Measurements from ENCODE around the gene ICA1L.
"Not testable (repeated sequence)": the region's sequence is repeated elsewhere in the genome, so short reads cannot be mapped to it uniquely, and the experiment has no call there.

ICA1L gene

DNA sequence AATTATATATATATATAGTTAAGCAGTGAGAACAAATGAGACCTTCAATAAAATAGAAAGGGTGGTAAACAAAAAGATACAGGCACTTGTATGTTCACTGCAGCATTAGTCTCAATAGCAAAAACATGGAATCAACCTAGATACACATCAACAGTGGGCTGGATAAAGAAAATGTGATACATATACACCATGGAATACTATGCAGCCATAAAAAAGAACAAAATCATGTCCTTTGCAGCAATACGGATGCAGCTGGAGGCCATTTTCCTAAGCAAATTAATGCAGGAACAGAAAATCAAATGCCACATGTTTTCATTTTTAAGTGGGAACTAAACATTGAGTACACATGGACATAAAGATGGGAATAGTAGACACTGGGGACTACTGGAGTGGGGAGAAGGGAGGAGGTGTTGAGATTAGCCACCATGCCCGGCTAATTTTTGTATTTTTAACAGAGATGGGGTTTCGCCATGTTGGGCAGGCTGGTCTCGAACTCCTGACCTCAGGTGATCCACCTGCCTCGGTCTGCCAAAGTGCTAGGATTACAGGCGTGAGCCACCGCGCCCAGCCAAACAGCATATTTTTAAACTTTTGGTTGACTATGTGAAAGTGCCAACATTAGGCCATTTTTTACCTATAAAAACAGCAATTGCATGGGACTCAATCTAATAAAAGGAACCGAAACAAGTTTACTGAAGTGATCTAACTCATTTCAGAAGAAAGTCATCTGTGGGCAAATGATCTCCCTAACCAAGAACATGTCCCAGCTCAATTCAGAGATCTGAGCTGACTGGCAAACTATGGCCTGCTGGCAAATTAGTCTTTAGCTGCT lies 23.7 kb downstream of the ICA1L start:
- DNase-seq: no peak

DNA sequence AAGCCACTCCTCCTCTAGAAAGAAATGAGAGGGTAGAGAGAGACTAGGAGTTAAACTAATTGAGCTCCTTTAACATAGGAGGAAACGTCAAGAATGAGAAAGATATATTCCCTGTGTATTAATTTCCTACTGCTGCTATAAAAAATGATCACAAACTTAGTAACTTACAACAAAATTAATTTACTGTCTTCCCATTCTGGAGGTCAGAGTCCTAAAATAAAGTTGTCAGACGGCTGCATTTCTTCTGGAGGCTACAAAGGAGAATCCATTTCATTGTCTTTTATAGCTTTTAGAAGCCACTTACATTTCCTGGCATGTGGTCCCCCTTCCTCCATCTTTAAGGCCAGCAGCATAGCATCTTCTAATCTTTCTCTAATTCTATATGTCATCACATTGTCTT lies 26.9 kb downstream of the ICA1L start:
- DNase-seq: no peak

DNA sequence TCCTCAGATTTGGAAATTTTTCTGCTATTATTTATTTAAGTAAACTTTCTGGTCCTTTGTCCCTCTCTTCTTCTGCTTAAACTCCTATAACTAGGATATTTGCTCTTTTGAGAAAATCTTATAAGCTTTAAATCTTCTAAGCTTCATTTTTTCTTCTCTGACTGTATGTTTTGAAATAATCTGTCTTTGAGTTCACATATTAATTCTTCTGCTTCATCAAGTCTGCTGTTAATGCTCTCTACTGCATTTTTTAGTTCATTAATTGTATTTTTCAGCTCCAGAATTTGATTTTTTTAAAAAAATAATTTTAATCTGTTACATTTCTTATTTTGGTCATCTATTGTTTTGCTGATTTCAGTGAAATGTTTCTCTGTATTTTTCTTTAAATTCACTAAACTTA lies 28.9 kb downstream of the ICA1L start:
- no peak for DNase-seq

DNA sequence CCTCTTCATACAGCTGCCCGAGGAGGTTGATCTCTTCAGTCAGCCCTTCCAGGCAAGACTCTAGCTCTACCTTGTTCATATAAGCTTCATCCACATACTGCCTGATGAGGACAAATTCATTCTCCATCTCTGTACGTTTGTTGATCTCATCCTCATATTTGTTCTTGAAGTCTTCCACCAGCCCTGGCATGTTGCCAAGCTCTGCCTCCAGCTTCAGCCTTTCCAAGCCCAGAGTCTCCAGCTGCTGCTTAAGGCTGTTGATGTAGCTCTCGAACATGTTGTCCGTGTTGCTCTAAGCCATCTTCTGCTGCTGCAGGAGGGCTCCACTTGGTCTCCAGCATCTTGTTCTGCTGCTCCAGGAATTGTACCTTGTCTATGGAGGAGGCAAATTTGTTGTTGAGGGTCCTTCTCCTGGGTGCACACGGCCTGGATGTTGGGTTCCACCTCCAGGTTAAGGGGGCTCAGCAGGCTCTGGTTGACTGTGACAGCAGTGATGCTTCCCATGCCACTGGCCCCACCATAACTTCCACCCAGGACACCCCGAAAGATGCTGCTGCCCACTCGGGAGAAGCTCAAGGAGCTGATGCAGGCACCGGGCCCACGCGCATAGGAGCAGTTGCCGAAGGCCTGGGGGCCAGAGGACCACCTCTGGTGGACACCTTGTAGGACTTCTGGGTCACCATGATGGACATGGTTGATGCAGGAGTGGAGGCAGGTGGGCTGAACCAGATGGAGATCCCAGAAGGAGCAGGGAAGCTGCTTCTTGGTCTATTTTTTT lies 30.3 kb downstream of the ICA1L start:
- DNase-seq: no peak

DNA sequence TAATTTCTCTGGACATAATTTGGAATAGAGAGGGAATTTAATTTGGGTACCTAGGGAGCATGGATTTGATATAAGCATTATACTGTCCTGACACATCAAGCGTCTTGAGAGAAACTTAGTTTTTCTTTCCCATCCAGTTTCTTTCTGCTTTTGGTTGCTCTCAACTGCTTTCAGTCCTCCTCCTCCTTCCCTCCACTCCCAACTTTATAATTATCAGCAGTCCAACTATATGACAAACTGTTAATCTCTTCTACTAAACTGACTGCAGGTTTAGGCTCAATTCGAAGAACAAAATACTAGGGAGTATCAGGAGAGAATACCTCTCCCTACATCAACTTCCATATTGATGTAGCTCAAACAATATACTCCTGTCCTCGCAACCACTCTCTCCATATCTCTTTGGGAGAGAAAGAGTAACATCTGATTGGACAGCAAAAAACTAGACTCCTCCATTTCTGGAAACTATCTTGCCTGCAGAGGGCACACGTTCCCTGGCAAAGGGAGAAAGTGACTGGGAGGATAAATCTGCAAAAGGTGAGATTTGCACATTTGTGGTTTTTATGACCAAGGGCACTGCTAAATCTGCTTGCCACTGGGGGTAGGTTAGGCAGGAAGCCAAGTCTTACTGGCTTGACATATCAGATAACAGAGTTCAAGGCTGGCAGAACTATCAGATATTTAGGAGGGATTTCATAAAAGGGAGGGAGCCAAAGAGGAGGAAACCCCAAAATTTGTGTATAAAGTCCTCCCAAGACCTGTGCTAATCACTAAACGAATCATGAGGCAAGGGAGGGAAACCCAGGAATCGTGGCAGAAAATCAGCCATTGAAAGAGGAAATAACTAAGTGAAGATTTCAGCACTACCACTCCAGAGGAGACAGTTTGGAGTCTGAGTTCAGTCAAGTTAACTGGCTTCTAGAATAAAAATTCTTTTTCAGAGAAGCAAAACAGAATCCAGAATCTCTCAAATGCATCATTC lies 40.0 kb downstream of the ICA1L start:
- DNase-seq: peak; percentile 56

DNA sequence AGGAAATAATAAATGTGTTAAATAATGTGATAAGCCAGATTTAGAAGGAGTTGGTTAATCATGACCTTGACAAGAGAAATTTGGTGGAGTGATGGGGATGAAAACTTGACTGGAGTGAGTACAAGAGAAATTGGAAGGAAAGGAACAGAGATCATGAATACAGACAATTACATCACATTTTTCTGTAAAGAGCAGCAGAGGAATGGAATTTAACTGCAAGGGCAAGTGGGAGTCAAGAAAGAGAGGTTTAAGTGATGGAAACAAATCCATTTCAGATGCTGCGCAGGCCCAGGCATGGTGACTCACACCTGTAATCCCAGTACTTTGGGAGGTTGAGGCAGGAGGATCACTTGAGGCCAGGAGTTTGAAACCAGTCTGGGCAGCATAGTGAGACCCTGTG lies 46.7 kb downstream of the ICA1L start:
- no peak for DNase-seq

DNA sequence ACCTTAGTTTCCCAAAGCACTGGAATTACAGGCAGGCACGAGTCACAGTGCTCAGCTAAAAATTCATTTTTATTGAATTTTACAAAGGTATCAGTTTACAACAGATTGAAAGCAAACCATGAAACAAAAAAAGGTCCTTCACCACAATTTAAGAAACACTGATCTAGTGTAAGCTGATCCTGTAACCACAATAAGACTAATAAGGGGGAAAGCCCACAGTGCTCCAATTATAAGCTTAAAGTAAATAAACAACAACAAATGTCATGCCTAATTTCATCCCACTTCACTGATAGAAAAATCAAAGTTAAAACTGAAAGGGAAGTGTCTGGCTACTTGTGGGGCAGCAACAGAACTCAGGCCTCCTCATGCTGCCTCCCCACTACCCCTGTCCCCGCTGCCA lies 49.2 kb downstream of the ICA1L start:
- no peak for DNase-seq

DNA sequence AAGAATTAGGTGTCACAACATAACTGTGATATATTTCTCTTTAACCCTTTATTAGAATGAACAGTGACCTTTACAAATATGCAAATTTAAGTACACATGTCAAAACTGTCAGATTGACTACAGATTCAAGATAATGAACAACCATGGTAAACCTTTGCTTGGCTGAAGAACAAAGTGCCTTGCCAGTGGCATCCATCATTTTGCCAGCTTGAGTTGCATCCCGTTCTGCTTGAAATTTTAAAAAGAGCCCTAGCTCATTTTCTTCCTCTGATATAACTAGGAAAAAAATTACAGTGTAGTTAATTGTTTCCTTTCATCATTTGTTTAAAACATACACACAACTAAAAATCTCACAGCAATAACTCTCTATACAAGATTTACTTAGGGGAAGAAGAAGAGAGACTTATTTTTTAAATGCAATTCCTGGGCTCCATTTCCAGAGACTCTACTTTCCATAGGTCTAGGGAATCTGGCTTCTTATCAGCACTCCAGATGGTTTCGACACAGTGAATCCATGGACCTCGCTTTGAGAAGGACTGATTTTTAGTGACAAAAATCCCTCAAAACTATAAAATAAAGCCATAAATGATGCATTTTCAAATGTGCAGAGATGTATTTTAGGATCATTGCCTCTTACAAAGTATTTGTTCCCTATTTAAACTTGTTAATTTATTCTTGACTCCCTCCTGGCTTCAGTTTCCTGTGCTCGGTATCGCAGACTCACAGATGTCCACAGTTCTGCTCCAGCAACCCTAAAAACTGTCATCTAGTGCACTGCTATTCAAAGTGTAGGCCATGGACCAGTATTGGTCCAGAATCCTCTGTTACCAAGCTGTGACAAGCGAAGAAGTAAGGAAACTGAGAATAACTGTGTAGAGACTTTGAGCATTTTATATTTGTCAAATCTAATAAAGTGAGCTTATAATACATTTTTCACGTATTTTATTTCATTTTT lies 50.1 kb downstream of the ICA1L start:
- no peak for DNase-seq

DNA sequence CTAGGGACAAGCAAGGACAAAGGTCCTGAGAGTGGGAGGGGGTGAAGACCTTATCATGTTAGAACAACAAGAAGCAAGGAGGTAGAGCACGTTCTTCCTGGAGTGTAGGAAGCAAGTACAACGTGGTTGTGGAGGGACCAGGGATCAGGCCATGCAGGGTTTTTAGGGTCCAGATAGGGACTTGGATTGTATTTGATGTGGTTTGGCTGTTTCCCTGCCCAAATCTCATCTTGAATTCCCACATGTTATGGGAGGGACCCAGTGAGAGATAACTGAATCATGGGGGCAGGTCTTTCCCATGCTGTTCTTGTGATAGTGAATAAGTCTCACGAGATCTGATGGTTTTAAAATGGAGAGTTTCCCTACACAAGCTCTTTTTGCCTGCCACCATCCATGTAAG lies 53.2 kb downstream of the ICA1L start:
- no peak for DNase-seq

DNA sequence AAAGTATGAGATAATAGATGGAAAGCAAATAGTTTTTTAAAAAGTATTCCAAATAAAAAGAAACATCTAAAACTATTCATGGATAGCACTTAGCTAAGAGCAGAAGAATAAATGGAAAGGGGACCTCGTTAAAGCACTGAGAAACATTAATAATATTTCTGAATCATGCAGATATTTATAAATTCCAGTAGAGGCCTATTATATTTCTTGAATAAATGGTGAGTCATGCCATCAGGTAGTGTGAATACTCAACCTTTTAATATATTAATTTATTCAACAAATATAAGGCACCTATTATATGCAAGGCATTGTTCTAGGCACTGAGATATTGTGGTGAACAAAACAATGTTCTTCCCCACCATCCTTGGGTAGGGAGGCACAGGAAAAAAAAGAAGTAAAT lies 53.8 kb downstream of the ICA1L start:
- DNase-seq: no peak

DNA sequence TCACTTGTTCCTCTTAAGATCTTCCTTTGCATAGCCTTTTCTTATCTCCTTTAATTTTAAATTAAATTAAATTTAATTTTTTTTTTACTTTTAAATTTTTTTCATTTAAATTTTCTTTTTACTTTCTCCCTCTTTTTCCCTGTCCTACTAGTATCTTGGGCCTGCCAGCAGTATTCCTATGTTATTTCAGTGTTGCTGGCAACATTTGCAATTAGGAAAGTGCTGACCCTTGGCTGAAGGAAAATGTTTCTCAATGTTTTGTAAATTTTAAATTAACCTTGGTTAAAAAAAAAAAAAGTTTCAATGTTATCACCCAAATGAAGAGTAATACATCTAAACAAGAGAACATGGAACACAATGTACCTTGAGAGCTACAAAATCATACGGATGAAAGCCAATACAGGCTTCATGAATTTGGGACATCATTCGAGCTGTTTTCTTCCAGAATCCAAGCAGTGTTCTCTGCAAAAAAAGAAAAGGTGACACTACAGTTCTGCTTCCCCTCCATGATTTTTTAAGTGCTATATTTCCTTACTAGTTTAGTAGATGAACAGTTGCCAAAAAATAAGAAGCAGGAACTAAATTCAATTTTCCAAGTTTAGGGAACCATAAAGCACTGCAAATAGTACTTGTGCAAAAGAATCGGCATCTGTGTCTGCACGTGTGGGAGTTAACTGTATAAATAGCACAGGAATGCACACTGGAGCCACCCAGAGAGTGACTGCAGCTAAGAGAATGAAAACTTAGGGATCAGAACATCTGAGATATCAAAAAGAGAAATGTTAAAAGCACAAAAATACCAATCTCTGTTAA lies 55.8 kb downstream of the ICA1L start:
- DNase-seq: no peak

DNA sequence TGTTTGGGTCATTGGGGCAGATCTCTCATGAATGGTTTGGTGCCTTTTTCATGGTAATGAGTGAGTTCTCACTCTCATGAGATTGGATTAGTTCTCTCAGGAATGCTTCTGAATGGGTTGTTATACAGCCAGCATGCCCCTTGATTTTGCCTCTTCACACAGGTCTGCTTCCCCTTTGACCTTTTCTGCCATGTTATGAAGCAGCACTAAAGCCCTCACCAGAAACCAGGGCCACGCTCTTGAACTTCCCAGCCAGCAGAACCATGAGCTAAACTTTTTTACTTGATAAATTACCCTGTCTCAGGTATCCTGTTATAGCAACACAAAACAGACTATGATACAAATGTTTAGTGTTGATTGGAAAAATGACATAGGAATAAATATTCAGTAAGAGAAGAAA lies 57.3 kb downstream of the ICA1L start:
- no peak for DNase-seq

DNA sequence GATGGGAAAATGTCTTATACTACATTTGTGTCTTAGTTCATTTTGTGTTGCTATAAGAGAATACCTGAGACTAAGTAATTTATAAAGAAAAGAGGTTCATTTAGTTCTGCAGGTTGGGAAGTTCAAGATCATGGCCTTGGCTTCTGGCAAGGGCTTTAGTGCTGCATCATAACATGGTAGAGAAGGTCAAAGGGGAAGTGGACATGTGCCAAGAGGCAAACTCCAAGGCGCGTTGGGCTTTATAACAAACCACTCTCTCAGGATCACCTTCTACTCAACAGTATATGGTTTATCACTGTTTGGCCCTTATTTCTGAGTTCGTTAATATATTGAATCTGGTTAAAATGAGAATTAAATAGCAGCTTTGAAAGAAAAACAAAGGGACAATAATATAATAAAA lies 58.2 kb downstream of the ICA1L start:
- no peak for DNase-seq

DNA sequence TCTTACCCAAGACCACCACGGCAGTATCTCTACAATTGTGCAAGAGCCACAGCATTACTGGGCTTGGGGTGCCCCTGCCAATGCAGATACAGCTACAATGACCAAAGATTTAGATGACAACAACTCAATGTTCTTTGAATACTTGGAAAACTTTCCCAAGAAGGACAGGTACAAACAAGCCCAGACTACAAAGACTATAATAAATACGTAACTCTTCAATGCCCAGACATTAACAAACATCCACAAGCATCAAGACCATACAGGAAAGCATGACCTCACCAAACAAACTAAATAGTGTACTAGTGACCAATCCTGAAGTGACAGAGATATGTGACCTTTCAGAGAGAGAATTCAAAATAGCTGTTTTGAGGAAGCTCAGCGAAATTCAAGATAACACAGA lies 62.8 kb downstream of the ICA1L start:
- DNase-seq: no peak

DNA sequence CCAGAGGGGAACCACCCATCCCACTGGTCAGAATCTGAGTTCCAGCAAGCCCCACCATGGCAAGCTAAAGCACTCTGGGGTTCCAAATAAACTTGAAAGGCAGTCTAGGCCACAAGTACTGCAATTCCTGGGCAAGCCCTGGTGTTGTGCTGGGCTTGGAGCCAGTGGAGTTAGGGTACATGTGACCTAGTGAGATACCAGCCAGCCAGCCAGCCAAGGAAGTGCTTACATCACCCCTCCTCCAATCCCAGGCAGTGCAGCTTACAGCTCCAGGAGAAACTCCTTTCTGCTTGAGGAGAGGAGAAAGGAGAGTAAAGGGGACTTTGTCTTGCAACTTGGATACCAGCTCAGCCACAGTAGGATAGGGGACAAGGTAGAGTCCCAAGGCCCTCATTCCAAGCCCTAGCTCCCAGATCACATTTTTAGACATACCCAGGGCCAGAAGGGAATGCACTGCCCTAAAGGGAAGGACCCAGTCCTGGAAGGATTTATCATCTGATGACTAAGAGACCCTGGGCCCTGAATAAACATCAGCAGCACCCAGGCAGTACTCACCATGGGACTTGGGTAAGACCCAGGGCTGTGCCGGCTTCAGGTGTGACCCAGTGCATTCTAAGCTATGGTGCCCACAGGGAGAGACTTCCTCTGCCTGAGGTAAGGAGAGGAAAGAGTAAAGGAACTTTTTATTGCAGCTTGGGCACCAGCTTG lies 64.0 kb downstream of the ICA1L start:
- not testable (repeated sequence) for DNase-seq

DNA sequence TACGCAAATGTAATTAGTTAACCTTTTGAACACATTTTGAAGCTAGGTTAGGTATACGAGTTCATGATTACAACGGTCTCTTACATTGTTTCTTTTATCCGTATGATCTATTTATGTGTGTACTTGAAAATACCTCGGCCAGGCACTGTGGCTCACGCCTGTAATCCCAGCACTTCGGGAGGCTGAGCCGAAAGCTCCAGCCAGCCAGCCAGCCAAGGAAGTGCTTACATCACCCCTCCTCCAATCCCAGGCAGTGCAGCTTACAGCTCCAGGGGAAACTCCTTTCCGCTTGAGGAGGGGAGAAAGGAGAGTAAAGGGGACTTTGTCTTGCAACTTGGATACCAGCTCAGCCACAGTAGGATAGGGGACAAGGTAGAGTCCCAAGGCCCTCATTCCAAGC lies 65.7 kb downstream of the ICA1L start:
- DNase-seq: not testable (repeated sequence)

DNA sequence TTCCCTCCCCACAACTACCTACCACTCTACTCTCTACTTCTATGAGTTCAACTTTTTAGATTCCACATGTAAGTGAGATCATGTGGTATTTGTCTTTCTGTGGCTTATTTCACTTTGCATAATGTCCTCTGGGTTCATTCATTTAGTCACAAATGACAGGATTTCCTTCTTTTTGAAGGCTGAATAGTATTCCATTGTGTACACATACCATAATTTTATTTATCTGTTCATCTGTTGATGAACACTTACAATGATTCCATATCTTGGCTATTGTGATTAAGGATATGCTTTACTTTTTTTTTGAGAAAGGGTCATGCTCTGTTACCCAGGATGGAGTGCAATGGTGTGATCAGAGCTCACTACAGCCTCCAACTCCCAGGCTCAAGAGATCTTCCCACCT lies 73.6 kb downstream of the ICA1L start:
- no peak for DNase-seq

DNA sequence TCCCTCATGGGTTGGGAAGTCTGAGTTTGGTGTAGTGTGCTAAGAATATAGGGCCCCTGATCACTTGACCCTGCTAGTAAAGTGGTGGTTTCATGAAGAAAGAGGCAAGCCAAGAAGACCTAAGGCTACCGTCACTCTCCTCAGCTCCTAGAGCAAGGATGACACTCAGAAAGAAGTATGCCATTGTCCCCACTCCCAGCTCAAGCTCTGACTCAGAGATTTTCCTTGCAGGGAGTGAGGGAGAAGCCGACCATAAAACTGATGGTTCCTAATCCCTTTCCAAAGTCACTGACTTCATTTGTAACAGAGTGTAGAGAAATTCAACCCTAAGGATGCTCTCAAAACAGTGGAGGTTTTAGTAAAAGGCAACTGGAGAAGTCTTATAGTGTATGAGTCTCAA lies 80.9 kb downstream of the ICA1L start:
- DNase-seq: no peak

DNA sequence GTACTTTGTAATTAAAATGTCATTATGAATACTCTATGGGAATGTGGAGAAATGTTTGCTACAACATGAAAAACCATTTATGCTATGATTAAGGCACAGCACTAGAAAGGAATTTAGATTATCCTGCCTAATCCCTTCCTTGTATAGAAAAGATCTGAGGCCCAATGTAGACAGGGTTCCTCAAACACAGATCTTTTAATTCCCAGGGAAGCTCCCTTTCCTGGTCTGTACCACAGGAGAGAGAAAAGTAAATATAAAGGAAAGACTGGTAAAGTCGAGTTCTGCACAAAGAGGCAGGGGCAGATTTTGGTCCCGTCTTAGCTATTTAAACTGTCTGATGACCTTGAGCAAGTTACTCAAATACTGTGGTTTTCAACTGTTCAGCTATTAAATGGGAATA lies 84.7 kb downstream of the ICA1L start:
- no peak for DNase-seq

DNA sequence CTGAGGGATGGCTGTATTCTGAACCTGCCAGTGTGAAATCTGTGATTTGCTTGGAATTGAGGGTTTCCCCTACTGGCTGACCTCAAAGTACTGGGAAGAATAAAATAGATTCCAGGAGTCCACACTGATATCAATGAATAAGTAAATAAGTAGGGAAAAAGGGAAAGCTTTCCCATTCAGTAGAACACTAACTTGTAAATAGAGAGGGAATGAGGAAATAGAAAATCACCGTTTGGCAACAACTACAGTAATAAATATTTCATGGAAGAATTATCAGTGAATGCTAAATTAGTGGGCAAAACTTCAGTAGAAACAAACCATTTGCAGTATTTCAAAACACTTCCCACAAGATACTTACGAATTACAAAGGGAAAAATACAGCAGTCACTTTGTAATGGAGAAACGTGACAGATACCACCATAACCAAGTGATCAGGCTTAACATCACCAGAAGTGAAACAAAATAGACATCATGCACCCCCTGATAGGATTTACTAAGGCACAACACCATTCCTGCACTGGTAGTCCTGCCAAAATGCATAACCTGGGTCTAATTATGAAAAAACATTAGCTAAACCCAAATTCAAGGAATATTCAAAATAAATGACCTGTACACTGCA lies 88.5 kb downstream of the ICA1L start:
- no peak for DNase-seq

All from stimulated activated CD4-positive, alpha-beta T cell treated with anti-CD3 and anti-CD28 coated beads, Interleukin-15, amount 100 ng/mL, for 24 hours (primary cell).